GM19193 (cell line): ENCODE measurements around the gene ST6GALNAC3.

ENCODE experiments used
- POLR2A ChIP-seq: IDR thresholded peaks from 4 replicates; pipeline ENCODE4 v1.6.1; 2011; ENCODE audit not compliant: insufficient read depth, insufficient read length; ENCODE audit errors: extremely low read depth

Gene ST6GALNAC3

GRCh38 chr1:76583875-76584477, 509.4 kb downstream of the ST6GALNAC3 start:
- TF ChIP-seq POLR2A = no peak

DNA sequence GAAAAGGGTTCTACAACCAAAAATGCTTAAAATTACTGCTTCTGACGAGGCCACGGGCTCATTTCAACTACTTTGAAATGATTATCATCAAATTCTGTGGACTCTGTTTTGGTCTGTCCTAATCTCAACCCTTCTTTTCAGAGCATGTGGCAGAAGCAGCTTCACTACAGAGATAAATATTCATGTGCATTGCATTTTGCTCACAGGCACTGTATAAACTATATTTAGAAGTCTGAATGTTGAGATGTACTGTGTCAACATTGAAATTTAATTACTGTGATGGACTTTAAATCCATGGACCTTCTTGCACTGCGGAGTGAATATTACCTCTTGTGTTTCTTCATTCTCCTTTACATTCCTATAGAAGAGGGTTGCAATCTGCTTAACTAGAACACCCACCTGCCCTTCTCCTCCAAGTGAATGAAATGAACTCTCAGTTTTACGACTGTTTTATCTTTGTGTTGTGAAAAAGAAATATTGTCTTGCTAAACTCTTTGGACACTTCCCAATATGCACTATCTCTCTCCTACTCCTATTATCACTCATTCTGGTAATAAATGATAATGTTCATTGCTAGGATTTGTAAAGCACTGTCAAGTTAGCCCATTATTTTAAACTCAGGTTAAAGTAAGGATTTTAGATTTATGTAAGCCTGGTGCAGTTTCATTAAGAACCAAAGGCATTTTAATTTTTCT, 511.6 kb downstream of the ST6GALNAC3 start:
- TF ChIP-seq POLR2A = no peak

DNA sequence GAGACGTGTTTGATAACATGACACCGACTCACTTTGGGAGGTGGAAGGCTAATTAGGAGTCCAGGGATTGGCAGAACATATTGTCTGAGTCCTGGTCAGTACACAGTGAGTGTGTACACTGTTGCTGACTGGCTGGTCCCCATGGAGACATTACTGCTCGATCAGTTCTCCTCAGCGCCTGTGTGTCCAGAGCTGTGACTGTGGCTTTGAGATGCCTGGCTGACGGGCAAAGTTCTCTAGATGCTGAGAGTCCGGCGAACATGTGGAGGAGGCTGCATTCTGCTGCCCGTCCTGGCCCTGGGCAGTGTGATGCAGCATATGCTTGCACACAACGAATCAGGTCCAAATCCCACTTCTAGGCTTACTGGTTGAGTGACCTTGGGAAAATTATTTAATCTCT, 512.7 kb downstream of the ST6GALNAC3 start:
- no peak for TF ChIP-seq POLR2A

- TF ChIP-seq POLR2A = no peak
Measured at GRCh38 chr1:76591461-76591860, 516.9 kb downstream of the ST6GALNAC3 start.

GRCh38 chr1:76591963-76592362, 517.4 kb downstream of the ST6GALNAC3 start:
- TF ChIP-seq POLR2A = no peak

DNA sequence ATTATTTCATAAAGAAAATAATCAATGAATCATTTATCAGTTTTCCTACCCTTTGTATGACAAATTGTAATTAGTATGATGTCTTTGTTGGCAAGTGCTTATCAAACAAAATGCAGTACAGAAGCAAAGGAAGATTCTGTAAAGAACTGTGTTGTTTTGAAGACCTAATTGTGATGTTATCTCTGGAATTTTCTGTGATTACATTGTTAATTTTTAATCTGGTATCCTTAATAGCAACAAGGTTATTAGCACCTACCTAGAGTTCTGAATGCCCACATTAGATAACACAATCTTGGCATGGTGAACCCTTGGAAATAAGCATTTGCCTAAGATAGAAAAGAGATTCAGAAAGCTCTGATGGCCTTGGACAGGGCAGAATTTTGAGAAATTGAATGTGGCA, 518.6 kb downstream of the ST6GALNAC3 start:
- TF ChIP-seq POLR2A = no peak

GRCh38 chr1:76593618-76594017, 519.1 kb downstream of the ST6GALNAC3 start:
- no peak for TF ChIP-seq POLR2A

DNA sequence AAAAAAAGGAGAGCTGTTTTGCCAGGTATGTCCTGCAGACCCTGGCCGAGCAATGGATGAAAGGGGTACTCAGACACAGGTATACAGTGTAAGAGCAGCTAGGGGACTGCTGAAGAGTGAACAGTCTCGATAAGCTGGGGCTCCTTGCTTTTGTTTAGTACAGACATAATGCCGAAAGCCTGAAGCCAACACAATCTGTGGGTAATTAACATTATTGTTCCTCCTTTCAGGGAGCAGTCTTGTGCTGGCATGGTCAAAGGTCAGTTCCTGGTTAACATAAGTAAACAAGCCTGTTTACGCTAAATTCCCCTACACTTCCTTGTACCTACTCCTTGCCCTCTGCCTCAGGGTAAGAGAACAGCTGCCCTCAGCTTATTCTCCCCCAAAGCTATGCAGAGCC, 520.5 kb downstream of the ST6GALNAC3 start:
- no peak for TF ChIP-seq POLR2A

DNA sequence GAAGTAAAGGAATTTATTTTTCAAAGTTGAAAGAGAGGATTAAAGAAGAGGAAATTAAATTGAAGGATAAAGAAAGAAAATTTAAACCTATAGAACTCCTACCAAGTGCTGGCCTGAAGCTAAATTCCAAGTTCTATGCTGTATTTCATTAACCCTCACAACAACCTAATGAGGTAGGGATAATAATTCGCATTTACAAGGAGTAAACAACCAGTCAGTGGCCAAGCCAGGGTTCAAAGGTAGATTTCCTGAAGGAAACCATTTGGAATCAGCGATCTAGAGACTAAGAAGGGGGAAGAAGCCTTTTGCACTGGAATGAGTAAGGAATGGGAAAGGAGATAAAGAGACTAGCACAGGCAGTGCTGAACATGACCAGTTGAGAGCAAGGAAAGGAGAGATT, 526.9 kb downstream of the ST6GALNAC3 start:
- no peak for TF ChIP-seq POLR2A

GRCh38 chr1:76607717-76608116, 533.2 kb downstream of the ST6GALNAC3 start:
- TF ChIP-seq POLR2A = no peak

DNA sequence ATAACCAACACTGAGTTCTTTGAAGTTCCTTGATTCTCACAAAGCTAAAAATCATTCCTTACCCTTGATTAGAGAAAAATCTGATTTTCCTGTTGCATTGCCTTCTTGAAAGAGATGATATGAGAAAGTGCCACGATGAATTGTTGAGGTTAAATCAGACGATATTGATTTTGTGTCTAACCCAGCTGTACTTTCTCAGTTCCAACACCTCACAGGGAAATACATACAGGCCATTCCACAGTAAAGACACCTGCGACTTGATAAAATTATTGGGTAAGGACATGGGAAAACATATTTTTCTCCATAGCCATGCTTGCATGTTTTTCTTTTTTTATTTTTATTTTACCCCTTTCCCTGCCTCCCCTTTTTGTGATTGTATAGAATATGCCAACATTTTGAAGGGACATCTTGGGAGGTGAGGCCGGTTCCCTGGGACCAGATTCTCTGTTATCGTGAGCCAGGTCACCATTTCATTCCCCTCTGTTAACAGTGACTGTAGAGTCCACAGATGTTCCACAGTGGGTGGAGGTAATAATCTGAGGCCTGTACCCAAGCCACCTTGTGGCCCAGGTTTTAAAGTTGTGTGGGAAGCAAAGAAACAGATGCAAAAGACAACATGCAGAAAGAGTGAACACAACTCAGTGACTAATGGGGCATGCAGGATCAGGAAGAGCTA, 537.4 kb downstream of the ST6GALNAC3 start:
- TF ChIP-seq POLR2A = no peak

GRCh38 chr1:76613886-76614285, 539.3 kb downstream of the ST6GALNAC3 start:
- no peak for TF ChIP-seq POLR2A

DNA sequence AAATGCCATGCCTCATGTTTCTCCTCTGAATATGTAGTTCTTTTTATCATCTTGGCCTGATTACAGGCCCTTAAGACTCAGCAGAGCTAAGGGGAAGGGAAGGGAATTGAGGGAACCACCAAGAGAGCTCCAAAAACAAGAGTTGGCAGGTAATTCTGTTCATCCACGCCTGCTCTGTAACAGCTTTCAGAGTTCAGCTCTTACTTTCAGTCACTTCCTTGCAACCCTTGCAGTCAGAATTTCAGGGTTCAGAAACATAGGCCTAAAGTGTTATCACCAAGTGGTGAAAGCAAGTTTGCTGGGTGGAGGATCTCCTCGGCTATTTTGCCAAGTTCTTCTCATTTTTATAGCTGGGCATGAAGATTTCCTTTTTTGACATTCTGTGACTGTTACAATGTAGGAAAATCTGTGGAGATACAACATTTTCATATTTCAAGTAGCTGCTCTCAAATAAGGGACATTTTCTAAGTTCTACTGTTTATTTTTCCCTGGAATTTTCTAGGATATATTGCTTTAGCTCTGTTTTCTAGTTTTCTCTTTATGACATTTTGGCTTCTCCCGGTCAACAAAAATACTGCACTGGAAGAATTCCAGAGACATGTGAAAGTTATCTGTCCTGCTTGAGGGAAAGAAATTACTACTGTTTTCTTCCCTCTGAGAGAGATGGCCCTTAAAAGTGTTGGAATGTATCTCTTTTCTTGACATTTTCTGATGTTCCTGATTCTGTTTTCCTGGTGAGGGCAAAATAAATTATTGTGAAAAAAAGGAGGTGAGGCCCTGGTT, 540.9 kb downstream of the ST6GALNAC3 start:
- no peak for TF ChIP-seq POLR2A

DNA sequence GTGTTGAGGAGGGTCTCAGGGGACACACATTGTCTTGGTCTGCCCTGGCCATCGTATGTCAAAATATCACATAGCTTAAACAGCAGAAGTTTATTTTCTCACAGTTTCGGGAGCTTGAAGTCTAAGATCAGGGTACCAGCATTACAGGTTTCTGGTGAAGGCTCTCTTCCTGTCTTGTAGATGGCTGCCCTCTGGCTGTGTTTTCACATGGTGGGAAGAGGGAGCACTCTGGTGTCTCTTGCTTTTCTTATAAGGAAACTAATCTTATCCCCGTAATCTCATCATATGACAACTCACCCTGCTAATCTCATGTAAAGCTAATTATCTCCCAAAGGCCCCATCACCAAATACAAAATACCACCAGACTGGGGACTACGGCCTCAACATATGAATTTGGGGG, 545.8 kb downstream of the ST6GALNAC3 start:
- no peak for TF ChIP-seq POLR2A
